HG02588 (cell line): Measurements from ENCODE around the gene CNPPD1.

Source experiments
- ATAC-seq: cut with Tn5 transposase; IDR thresholded peaks from one replicate; pipeline ENCODE4 v1.9.1; 2021; ENCODE audit warnings: mild to moderate bottlenecking, moderate library complexity; ENCODE audit not compliant: unreplicated experiment

Gene CNPPD1

GRCh38 chr2:219176818-219177551 is at the start of gene CNPPD1:
TSS of gene CNPPD1 (minus strand) at chr2:219176925. CDS start at chr2:219176828, 97 bp downstream.
- peak; percentile 68 for ATAC-seq

- ATAC-seq = no peak
These were observed 48.6 kb upstream of the CNPPD1 start for GRCh38 chr2:219225350-219225749.

GRCh38 chr2:219223831-219224610 is 47.3 kb upstream of the CNPPD1 start:
- no peak for ATAC-seq

GRCh38 chr2:219221957-219222518 is 45.3 kb upstream of the CNPPD1 start:
- no peak for ATAC-seq

- no peak for ATAC-seq
These were observed 44.1 kb upstream of the CNPPD1 start for GRCh38 chr2:219220652-219221402.

- ATAC-seq = no peak
These were observed 43.2 kb upstream of the CNPPD1 start for GRCh38 chr2:219219784-219220532.

GRCh38 chr2:219218732-219219701 is 42.3 kb upstream of the CNPPD1 start, which contains the start of gene ABCB6:
TSS of gene ABCB6 (minus strand) at chr2:219218958. CDS start at chr2:219218673, 285 bp downstream.
- peak; percentile 73 for ATAC-seq

GRCh38 chr2:219218217-219218731 is 41.5 kb upstream of the CNPPD1 start:
- ATAC-seq = peak; percentile 21

- ATAC-seq = no peak
These were observed 39.8 kb upstream of the CNPPD1 start for GRCh38 chr2:219216535-219216915.

GRCh38 chr2:219215871-219216534 is 39.3 kb upstream of the CNPPD1 start:
- no peak for ATAC-seq

- ATAC-seq = no peak
These were observed 38.1 kb upstream of the CNPPD1 start for GRCh38 chr2:219214786-219215185.

GRCh38 chr2:219214141-219214540 is 37.4 kb upstream of the CNPPD1 start:
- no peak for ATAC-seq

GRCh38 chr2:219213486-219214071 is 36.9 kb upstream of the CNPPD1 start:
- ATAC-seq = no peak

- ATAC-seq = no peak
These were observed 36.3 kb upstream of the CNPPD1 start for GRCh38 chr2:219213026-219213415.

- no peak for ATAC-seq
These were observed 34.2 kb upstream of the CNPPD1 start for GRCh38 chr2:219210886-219211362.

- ATAC-seq = no peak
These were observed 33.6 kb upstream of the CNPPD1 start for GRCh38 chr2:219210196-219210885.
